ENCODE measurements around the gene SLC25A47. TPM values are rescaled to one million over a fixed set of nuclear protein-coding genes. Genes with fewer than 3 reads are reported as not detected.

The SLC25A47 gene
- total RNA-seq, 1 experiment from 2014 or later, result not detected

DNA sequence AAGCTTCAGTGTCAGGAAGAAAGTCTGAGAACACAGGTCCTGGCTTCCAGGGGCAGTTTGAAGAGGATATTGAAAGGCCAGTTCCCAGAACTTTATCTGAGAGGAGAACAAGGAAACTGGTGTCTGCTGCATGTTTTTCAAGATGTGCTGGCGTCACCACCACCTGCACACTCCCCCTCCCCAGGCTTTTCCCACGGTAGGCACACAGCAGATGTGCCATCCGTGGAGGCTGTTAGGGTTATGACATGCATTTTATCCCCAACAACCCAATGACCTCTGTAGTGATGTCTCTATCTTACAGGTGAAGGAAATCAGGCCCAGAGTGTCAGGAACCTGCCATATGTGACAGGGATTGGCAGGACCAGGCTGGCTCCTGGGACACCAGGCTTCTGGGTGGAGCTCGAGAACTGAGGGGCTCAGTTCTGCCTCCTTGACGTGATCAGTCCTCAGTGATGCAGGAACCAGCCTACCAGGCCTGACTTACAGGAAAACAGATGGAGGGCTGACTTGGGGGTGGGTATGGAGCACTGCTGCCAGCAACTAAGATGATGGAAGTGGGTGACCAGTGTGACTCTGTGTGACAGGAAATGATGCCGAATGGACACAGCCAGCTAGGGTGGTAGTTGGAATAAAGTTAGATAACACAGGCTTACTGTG, 16.8 kb downstream of the SLC25A47 start:
- BruUV-seq (replicated peaks), result no TSS peak
- H3K4me3 ChIP-seq (ENCODE audit: low read depth, low read length), result no peak overlapping the region
- Mint-ChIP-seq H3K27ac (ENCODE audit: unreplicated experiment) (peak overlapping the region; percentile 25), H3K4me3 (ENCODE audit: unreplicated experiment) (no peak overlapping the region), H3K27me3 (ENCODE audit: insufficient read depth, unreplicated experiment) (no peaks in the 10 kb centered on the region), H3K9me3 (ENCODE audit: unreplicated experiment) (no peaks in the 10 kb centered on the region), H3K4me1 (ENCODE audit: low read depth, unreplicated experiment) (no peaks in the 10 kb centered on the region), H3K36me3 (ENCODE audit: insufficient read depth, unreplicated experiment) (peaks cover 36% of the 10 kb centered on the region)
- no peaks in the 10 kb centered on the region for H3K27me3 ChIP-seq (replicated peaks; ENCODE audit: control insufficient read depth, insufficient read depth, low read length)
- intact Hi-C loops (cut with micrococcal nuclease; ENCODE audit: unreplicated experiment), result no loop called here
- DNase-seq, result no peak
- TF ChIP-seq, protein P1, sequence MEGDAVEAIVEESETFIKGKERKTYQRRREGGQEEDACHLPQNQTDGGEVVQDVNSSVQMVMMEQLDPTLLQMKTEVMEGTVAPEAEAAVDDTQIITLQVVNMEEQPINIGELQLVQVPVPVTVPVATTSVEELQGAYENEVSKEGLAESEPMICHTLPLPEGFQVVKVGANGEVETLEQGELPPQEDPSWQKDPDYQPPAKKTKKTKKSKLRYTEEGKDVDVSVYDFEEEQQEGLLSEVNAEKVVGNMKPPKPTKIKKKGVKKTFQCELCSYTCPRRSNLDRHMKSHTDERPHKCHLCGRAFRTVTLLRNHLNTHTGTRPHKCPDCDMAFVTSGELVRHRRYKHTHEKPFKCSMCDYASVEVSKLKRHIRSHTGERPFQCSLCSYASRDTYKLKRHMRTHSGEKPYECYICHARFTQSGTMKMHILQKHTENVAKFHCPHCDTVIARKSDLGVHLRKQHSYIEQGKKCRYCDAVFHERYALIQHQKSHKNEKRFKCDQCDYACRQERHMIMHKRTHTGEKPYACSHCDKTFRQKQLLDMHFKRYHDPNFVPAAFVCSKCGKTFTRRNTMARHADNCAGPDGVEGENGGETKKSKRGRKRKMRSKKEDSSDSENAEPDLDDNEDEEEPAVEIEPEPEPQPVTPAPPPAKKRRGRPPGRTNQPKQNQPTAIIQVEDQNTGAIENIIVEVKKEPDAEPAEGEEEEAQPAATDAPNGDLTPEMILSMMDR (IDR thresholded peaks at IDR 0.05; ENCODE audit: insufficient read depth in 1 of 2, low read depth in 1 of 2, low read length in 1 of 2, severe bottlenecking in 1 of 2, unreplicated experiment in 1 of 2), result no peak
- H3K36me3 ChIP-seq (ENCODE audit: control insufficient read depth, insufficient read depth, low read length), result no peaks in the 10 kb centered on the region
- CTCF ChIA-PET, result no interaction called here
- no peaks in the 10 kb centered on the region for H3K4me1 ChIP-seq
- H3K9me3 ChIP-seq, result no peaks in the 10 kb centered on the region
- POLR2A ChIA-PET, result no interaction called here

DNA sequence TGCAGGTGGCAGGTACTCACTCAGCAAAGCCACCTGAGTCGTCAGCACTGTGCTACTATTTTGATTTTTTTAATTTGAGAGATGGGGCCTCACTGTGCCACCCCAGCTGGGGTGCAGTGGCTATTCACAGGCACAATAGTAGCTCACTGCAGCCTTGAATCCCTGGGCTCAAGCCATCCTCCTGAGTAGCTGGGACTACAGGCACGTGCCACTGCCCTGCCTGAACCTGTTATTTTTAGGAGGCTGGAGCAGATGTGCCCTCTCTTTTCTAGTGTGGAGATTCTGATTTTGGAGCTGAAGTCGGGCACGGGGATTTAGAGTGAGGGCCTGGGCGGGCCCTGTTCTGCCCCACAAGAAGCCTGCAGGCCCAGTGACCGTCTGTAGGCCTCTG, 17.3 kb downstream of the SLC25A47 start:
- H3K27ac Mint-ChIP-seq (ENCODE audit: unreplicated experiment), result peak overlapping the region; percentile 25
- intact Hi-C loops (cut with micrococcal nuclease; ENCODE audit: unreplicated experiment), result no loop called here
- H3K9me3 ChIP-seq, result no peaks in the 10 kb centered on the region
- ChIA-PET CTCF (no interaction called here), POLR2A (no interaction called here)
- no peak for DNase-seq
- BruUV-seq (replicated peaks), result no TSS peak
- no peaks in the 10 kb centered on the region for H3K4me1 Mint-ChIP-seq (ENCODE audit: low read depth, unreplicated experiment)
- H3K36me3 ChIP-seq (ENCODE audit: control insufficient read depth, insufficient read depth, low read length), result no peaks in the 10 kb centered on the region
- peaks cover 36% of the 10 kb centered on the region for H3K36me3 Mint-ChIP-seq (ENCODE audit: insufficient read depth, unreplicated experiment)
- H3K4me3 ChIP-seq (ENCODE audit: low read depth, low read length), result no peak overlapping the region
- no peak overlapping the region for H3K4me3 Mint-ChIP-seq (ENCODE audit: unreplicated experiment)
- no peaks in the 10 kb centered on the region for H3K27me3 Mint-ChIP-seq (ENCODE audit: insufficient read depth, unreplicated experiment)
- TF ChIP-seq, protein P1 (IDR thresholded peaks at IDR 0.05; ENCODE audit: insufficient read depth in 1 of 2, low read depth in 1 of 2, low read length in 1 of 2, severe bottlenecking in 1 of 2, unreplicated experiment in 1 of 2), result no peak
- no peaks in the 10 kb centered on the region for H3K27me3 ChIP-seq (replicated peaks; ENCODE audit: control insufficient read depth, insufficient read depth, low read length)
- no peaks in the 10 kb centered on the region for H3K4me1 ChIP-seq
- no peaks in the 10 kb centered on the region for H3K9me3 Mint-ChIP-seq (ENCODE audit: unreplicated experiment)

GRCh38 chr14:100341301-100342031, 18.3 kb downstream of the SLC25A47 start:
- Mint-ChIP-seq H3K27ac (ENCODE audit: unreplicated experiment) (no peak overlapping the region), H3K4me3 (ENCODE audit: unreplicated experiment) (no peak overlapping the region), H3K36me3 (ENCODE audit: insufficient read depth, unreplicated experiment) (peaks cover 45% of the 10 kb centered on the region), H3K4me1 (ENCODE audit: low read depth, unreplicated experiment) (no peaks in the 10 kb centered on the region), H3K9me3 (ENCODE audit: unreplicated experiment) (no peaks in the 10 kb centered on the region), H3K27me3 (ENCODE audit: insufficient read depth, unreplicated experiment) (no peaks in the 10 kb centered on the region)
- CTCF ChIA-PET, result no interaction called here
- no peak for DNase-seq
- Histone ChIP-seq H3K27me3 (replicated peaks; ENCODE audit: control insufficient read depth, insufficient read depth, low read length) (no peaks in the 10 kb centered on the region), H3K4me1 (no peaks in the 10 kb centered on the region), H3K4me3 (ENCODE audit: low read depth, low read length) (no peak overlapping the region), H3K36me3 (ENCODE audit: control insufficient read depth, insufficient read depth, low read length) (no peaks in the 10 kb centered on the region; the same call in 1 of the 2 replicates), H3K9me3 (no peaks in the 10 kb centered on the region)
- POLR2A ChIA-PET, result interaction anchor here (0.5 kb wide), 1 partner anchor 27 kb away, joined by 3 read pairs; no protein-coding TSS in a partner anchor
- TF ChIP-seq, protein P1 (IDR thresholded peaks at IDR 0.05; ENCODE audit: insufficient read depth in 1 of 2, low read depth in 1 of 2, low read length in 1 of 2, severe bottlenecking in 1 of 2, unreplicated experiment in 1 of 2), result no peak
- BruUV-seq (replicated peaks), result no TSS peak
- intact Hi-C loops (cut with micrococcal nuclease; ENCODE audit: unreplicated experiment), result no loop called here
